Sigmoid colon (tissue), 4 donors: ENCODE measurements around the gene LEFTY1.

Experiments used
- CTCF ChIP-seq, 4 experiments: fragments of 450-650 bp in 3 of 4; fragments of 200-600 bp in 1 of 4; IDR thresholded peaks; one replicate each; pipeline ENCODE4 v1.5.1; 2016 to 2019; ENCODE audit warnings: antibody characterized with exemption in 4 of 4, mild to moderate bottlenecking in 3 of 4, moderate library complexity in 2 of 4
- EP300 ChIP-seq, 4 donors: sonication (generic); formaldehyde crosslinking; IDR thresholded peaks; one replicate each; pipeline ENCODE4 v1.6.1; 2017; ENCODE audit warnings: antibody characterized with exemption in 4 of 4
- POLR2A ChIP-seq, 2 donors: fragments of 450-650 bp; IDR thresholded peaks; one replicate each; pipeline ENCODE4 v1.6.1; 2016; ENCODE audit warnings: antibody characterized with exemption in 2 of 2, mild to moderate bottlenecking in 2 of 2, moderate library complexity in 2 of 2
- POLR2AphosphoS5 ChIP-seq, 4 donors: sonication (generic); formaldehyde crosslinking; IDR thresholded peaks; one replicate each; pipeline ENCODE4 v1.6.1; 2017; ENCODE audit warnings: antibody characterized with exemption in 4 of 4

GRCh38 chr1:225908013-225908640 lies 19.2 kb upstream of the LEFTY1 start:
- TF ChIP-seq CTCF (IDR thresholded peaks at IDR 0.05), result no peak
- no peak for TF ChIP-seq POLR2AphosphoS5 (IDR thresholded peaks at IDR 0.05)
- TF ChIP-seq POLR2A (IDR thresholded peaks at IDR 0.05), result no peak
- TF ChIP-seq EP300 (IDR thresholded peaks at IDR 0.05), result no peak
